OCI-M1 (cell line): ENCODE measurements around the gene TJP3.
"Not testable (repeated sequence)": the region's sequence is repeated elsewhere in the genome, so short reads cannot be mapped to it uniquely, and the experiment has no call there.

Experiments used
- DNase-seq: peaks from one replicate; lab custom pipeline; 2025; lab: John Stamatoyannopoulos, UW

TJP3 gene

GRCh38 chr19:3708207-3708931 lies at the start of gene TJP3:
Gene TJP3, plus strand, starts transcription at chr19:3708384. Its CDS starts 20,049 bp downstream, at chr19:3728433.
- no peak for DNase-seq

- no peak for DNase-seq
These were observed 49.1 kb upstream of the TJP3 start for GRCh38 chr19:3658870-3659745.

GRCh38 chr19:3659746-3660112 lies 48.5 kb upstream of the TJP3 start:
- DNase-seq, result no peak

- DNase-seq, result no peak
These were observed 47.5 kb upstream of the TJP3 start for GRCh38 chr19:3660493-3661219.

- DNase-seq, result no peak
These were observed 46.6 kb upstream of the TJP3 start for GRCh38 chr19:3661284-3662238.

GRCh38 chr19:3663838-3664237 lies 44.3 kb upstream of the TJP3 start:
- no peak for DNase-seq

GRCh38 chr19:3664879-3665642 lies 43.1 kb upstream of the TJP3 start:
- DNase-seq, result no peak

- peak; percentile 40 for DNase-seq
These were observed 42.3 kb upstream of the TJP3 start for GRCh38 chr19:3665681-3666544.

- not testable (repeated sequence) for DNase-seq
These were observed 41.7 kb upstream of the TJP3 start for GRCh38 chr19:3666545-3666856.

GRCh38 chr19:3667037-3667638 lies 41.0 kb upstream of the TJP3 start:
- DNase-seq, result no peak

- no peak for DNase-seq
These were observed 40.4 kb upstream of the TJP3 start for GRCh38 chr19:3667766-3668165.

- DNase-seq, result no peak
These were observed 39.7 kb upstream of the TJP3 start for GRCh38 chr19:3668331-3669081.

- DNase-seq, result no peak
These were observed 38.9 kb upstream of the TJP3 start for GRCh38 chr19:3669082-3669946.

- DNase-seq, result no peak
These were observed 38.0 kb upstream of the TJP3 start for GRCh38 chr19:3669947-3670795.

GRCh38 chr19:3670796-3671679 lies 37.1 kb upstream of the TJP3 start:
- no peak for DNase-seq
